Femur (tissue), 1 donor: Measurements from ENCODE around the gene GIPR.
"Not testable (repeated sequence)": the region's sequence is repeated elsewhere in the genome, so short reads cannot be mapped to it uniquely, and the experiment has no call there.

Experiments
- DNase-seq: peaks from one replicate; pipeline ENCODE4 v3.0.0-alpha.2; 2017

The GIPR gene

GRCh38 chr19:45693106-45693788, 25.2 kb downstream of the GIPR start:
- DNase-seq, result peak; percentile 83

- no peak for DNase-seq
Measured at GRCh38 chr19:45701676-45702075, 33.7 kb downstream of the GIPR start.

GRCh38 chr19:45705115-45705514, 37.1 kb downstream of the GIPR start:
- no peak for DNase-seq

- no peak for DNase-seq
Measured at GRCh38 chr19:45705710-45706415, 37.8 kb downstream of the GIPR start.

DNA sequence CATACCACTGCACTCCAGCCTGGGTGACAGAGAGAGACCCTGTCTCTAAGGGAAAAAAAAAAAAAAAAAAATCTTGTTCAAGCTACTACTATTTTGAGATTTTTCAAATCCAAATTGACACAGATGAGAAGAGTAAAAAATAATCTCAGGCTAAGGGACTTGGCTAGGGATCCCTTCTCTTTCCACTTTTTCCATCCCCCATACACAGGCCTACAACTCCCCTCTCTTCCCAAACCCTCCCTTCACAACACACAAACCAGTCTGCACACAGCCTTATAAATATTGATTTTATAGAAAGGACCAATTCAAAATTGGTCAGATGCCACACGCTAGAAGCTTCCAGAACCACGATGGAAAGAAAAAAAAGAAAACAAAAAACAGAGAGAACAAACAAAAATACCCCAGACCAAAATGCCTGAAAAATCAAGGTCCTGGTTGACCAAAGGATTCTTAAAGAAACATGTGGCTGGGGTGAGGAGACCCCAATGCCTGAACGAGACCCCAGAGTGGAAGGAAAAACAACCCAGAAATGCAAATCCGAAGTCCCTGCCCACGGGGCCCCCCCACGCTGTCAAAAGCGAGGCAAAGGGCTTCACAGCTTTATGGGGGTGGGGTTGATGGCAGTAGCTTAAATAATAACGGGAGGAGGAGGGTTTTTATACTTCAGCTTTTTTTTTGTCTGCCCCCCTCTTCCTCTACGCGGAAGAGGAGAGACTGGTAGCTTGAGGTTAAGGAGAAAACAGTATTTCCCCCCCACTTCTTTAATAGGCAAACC, 42.5 kb downstream of the GIPR start:
- DNase-seq, result no peak

GRCh38 chr19:45711851-45712698, 44.1 kb downstream of the GIPR start:
- no peak for DNase-seq

DNA sequence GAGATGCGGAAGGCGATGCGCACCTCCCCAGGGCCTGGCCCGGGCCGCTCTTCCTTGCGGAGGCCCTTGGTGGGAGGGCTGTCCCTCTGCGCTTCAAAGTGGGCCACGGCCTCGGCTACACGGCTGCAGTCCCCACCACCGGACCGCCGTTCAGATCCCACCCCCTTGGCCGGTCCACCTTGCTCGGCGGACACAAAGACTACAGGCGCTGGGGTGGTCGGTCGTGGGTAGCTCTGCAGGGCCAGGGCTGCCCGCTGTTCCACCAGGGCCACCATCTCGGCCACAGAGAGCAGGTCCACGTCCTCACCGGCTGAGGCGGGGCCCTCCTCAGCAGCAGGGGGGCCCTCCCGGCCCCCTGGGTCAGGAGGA, 44.7 kb downstream of the GIPR start:
- DNase-seq, result no peak

GRCh38 chr19:45713141-45713540, 45.1 kb downstream of the GIPR start:
- DNase-seq, result no peak

- DNase-seq, result no peak
Measured at GRCh38 chr19:45715139-45715538, 47.1 kb downstream of the GIPR start.

GRCh38 chr19:45716359-45717130, 48.5 kb downstream of the GIPR start:
- DNase-seq, result no peak

DNA sequence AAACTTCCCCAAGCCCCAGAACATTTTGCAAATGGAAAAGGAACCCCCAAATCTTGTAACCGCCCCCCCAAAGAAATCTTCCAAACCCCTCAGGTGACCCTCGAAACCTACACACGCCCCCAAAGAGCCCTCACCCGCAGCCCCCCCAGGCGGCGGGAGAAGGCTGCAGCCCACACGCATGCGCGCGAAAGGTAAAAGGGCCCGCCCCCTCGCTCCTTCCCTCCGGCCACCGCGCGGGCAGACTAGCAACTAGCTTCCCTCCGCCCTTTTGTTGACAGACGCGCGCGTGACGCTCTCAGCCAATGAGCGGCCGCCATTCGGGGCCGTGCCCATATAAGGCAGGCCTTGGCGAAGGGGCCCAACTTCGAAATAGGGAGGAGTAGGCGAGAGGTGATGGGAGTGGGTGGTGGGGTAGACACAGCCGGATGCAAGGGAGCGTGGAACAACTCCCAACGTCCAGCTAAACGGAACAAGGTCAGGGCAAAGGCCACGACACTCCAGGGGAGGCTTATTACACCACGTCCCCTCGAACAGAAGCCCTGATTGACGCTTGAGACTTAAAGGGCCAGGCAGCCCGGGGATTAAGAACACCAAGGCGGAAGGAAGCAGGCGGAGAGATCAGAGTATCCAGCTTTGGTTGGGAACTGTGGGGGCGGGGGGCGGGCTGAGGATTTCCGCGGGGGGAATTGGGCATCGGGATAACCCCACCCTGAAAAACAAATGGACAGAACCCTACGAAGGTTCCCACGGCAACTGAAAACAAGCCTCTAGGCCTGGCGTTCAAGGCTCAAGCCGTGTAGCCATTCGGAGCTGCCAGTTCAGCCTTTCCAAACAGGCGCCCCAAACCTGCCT, 49.3 kb downstream of the GIPR start:
- peak; percentile 99 for DNase-seq

GRCh38 chr19:45717983-45718650, 50.1 kb downstream of the GIPR start:
- no peak for DNase-seq

DNA sequence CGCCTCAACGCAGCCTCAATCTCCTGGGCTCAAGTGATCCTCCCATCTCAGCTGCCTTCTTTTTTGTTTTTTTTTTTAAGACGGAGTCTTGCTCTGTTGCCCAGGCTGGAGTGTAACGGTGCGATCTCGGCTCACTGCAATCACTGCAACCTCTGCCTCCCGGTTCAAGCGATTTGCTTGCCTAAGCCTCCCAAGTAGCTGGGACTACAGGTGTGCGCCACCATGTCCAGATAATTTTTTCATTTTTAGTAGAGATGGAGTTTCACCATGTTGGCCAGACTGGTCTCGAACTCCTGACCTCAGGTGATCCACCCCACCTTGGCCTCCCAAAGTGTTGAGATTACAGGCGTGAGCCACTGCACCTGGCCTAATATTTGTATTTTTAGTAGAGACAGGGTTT, 52.0 kb downstream of the GIPR start:
- not testable (repeated sequence) for DNase-seq

- not testable (repeated sequence) for DNase-seq
Measured at GRCh38 chr19:45728683-45729082, 60.7 kb downstream of the GIPR start.

DNA sequence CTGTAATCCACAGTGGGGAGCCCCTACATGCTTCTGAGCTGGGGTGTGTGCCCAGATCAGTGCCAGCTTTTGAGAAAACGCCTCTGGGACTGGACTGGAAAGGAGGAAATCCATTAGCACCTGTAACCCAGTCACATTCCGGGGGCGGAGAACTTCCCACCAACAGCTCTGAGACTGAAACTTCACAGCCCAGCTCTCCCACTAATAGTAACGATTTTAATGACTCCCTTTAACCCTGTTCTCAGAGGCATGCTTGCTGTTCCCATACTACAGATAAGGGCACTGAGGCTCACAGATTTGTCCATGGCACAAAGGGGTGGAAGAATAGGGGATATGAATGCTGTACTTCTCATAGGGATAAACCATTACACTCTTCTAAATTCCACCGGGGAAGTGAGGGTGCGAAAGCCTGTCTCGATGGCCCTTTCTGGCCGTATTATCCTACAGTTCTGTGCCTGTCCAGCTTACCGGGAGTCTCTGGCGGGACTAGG, 61.8 kb downstream of the GIPR start:
- no peak for DNase-seq

DNA sequence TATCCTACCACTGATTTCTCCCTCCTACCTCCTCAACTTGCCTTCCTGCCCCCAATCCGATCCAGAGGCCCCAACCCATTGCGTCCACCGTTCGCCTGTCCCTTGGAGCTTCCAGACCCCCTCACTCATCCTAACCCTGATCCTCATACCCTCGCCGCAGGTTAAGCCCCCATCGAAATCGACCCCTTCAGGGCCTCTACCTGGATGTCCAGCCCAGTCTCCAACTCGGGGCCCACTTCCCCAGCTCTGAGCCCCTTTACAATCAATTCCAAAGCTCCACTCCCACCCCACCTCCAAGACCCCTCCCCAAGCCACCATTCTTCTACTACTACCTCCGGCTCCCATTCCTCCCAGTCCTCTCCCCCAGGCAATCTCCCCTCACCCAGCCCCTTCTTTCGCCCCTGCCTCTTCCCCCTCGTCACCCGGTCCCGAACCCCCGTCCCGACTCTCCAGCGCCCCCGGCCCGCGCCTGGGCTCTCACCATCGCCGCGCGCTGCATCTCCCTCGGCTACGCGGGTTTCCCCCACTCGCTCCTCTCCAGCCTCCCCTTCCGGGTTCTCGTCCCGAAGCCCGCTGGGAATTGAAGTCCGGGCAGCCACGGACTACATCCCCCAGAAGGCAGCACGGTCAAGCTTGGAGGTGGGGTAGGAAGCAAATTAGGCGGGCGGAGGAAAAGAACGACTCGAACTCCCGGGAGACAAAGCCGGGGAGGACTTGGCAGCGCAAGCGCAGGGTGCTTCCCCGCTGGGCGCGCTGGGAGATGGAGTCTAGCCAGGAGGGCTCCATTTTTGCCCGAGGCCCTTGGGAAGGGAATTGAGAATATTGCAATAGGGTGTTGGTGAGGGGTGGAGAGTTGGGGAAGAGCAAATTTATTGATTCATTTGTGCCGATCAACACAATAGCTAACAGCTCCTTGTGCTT, 62.6 kb downstream of the GIPR start, which contains the start of gene FBXO46:
Gene FBXO46 (minus strand): TSS at position 529 of the 921 bp plus-strand sequence. CDS start 17,401 bp downstream, outside the sequence.
- DNase-seq, result peak; percentile 98
